Measurements from ENCODE around the gene HPX.
"Not testable (repeated sequence)": the region's sequence is repeated elsewhere in the genome, so short reads cannot be mapped to it uniquely, and the experiment has no call there.

Gene HPX

GRCh38 chr11:6413791-6414201 is 27.0 kb downstream of the HPX start:
- peak; percentile 67 for DNase-seq

GRCh38 chr11:6411594-6412031 is 29.2 kb downstream of the HPX start:
- DNase-seq, result no peak

GRCh38 chr11:6410695-6411430 is 29.9 kb downstream of the HPX start:
- DNase-seq, result no peak

GRCh38 chr11:6406370-6406769 is 34.4 kb downstream of the HPX start:
- DNase-seq, result no peak

GRCh38 chr11:6405846-6406245 is 34.9 kb downstream of the HPX start:
- DNase-seq, result no peak

GRCh38 chr11:6405052-6405667 is 35.6 kb downstream of the HPX start:
- DNase-seq, result no peak

GRCh38 chr11:6404342-6405051 is 36.3 kb downstream of the HPX start:
- peak; percentile 26 for DNase-seq

GRCh38 chr11:6403539-6403938 is 37.2 kb downstream of the HPX start:
- no peak for DNase-seq

GRCh38 chr11:6402561-6402981 is 38.2 kb downstream of the HPX start:
- DNase-seq, result peak; percentile 84

GRCh38 chr11:6402061-6402470 is 38.7 kb downstream of the HPX start:
- DNase-seq, result peak; percentile 23

- DNase-seq, result no peak
These were observed 39.3 kb downstream of the HPX start for GRCh38 chr11:6401464-6401863.

GRCh38 chr11:6400431-6401345 is 40.1 kb downstream of the HPX start:
- no peak for DNase-seq

GRCh38 chr11:6397636-6398035 is 43.2 kb downstream of the HPX start:
- DNase-seq, result no peak

GRCh38 chr11:6397156-6397555 is 43.6 kb downstream of the HPX start:
- DNase-seq, result no peak

GRCh38 chr11:6395470-6396060 is 45.2 kb downstream of the HPX start:
- DNase-seq, result no peak

- no peak for DNase-seq
These were observed 46.7 kb downstream of the HPX start for GRCh38 chr11:6393989-6394670.

GRCh38 chr11:6392251-6392650 is 48.5 kb downstream of the HPX start:
- DNase-seq, result not testable (repeated sequence)

GRCh38 chr11:6391537-6392134 is 49.2 kb downstream of the HPX start:
- DNase-seq, result no peak

GRCh38 chr11:6390718-6391469 is 49.9 kb downstream of the HPX start:
- peak; percentile 13 for DNase-seq

- DNase-seq, result peak; percentile 96
These were observed 50.7 kb downstream of the HPX start, which contains the start of gene SMPD1 for GRCh38 chr11:6389905-6390717. Gene SMPD1, plus strand, starts transcription at chr11:6390474. Its CDS starts 125 bp downstream, at chr11:6390599.

All from CD4-positive, alpha-beta T cell treated with Interleukin-10 for 1 hour (primary cell).